NCI-H2196 (cell line): ENCODE measurements around the gene PRUNE2.
A peak's percentile ranks its signal among the peaks of the same experiment; 100 is the strongest.

Source experiments
- DNase-seq: peaks from one replicate; lab custom pipeline; 2025; ENCODE audit not compliant: unreplicated experiment; lab: John Stamatoyannopoulos, UW

Gene PRUNE2

GRCh38 chr9:76634356-76635054 lies 271.4 kb downstream of the PRUNE2 start:
- DNase-seq = peak; percentile 33

- DNase-seq = no peak
Observed at GRCh38 chr9:76630916-76631315, 275.0 kb downstream of the PRUNE2 start.

GRCh38 chr9:76629205-76629990 lies 276.5 kb downstream of the PRUNE2 start:
- DNase-seq = no peak

GRCh38 chr9:76628155-76628554 lies 277.8 kb downstream of the PRUNE2 start:
- DNase-seq = no peak

DNA sequence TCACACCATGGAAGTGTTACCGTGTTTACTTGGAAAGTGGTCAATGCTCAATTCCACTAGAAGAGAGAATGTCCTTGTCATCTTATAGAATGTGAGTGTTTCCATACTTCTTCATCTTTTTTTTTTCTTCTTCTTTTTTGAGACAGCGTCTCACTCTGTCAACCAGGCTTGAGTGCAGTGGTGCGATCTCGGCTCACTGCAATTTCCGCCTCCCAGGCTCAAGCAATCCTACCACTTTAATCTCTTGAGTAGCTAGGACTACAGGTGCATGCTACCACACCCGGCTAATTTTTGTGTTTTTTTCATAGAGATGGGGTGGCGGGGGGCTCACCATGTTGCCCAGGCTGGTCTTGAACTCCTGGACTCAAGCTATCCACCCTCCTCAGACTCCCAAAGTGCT lies 278.9 kb downstream of the PRUNE2 start:
- no peak for DNase-seq

GRCh38 chr9:76626141-76626540 lies 279.8 kb downstream of the PRUNE2 start:
- no peak for DNase-seq

GRCh38 chr9:76624391-76625048 lies 281.4 kb downstream of the PRUNE2 start:
- DNase-seq = no peak

DNA sequence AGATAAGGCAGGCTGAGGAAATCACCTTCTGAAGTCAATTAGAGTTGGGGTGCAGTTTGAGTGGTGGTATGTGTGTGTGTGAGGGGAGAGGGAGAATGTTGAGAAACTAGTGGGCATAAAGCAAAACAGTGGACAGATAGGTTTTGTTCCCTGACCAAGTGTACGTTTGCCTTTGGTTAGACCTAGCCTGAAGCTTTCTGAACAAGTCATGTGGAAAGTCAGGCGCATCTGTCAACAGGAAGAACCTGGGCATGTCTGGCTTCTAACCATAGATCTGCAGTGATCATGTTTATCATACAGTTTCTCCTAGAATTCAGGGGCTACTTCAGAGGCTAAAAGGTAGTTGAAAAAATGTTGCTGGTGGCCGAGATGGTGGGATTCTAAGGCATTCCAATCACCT lies 284.9 kb downstream of the PRUNE2 start:
- no peak for DNase-seq

GRCh38 chr9:76620581-76620980 lies 285.3 kb downstream of the PRUNE2 start:
- DNase-seq = no peak

DNA sequence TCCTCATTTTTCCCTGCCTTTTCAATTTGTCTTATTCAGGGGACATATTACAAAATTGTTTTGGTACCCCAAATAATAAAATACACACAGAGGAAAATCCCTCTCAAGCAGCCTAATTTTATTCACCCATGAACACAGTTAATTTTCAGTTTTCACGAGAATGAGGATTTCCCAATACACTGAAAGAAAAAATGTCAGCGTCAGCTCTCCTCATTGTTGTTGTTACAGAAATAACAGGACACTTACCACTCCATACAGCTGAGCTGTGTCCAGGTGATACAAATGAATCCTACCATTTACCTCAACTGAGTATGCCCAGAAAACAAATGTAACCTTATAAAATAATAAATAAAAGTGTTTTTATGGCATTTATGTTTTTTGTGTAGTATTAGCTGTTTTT lies 286.3 kb downstream of the PRUNE2 start:
- DNase-seq = no peak

- DNase-seq = no peak
Observed at GRCh38 chr9:76619197-76619596, 286.7 kb downstream of the PRUNE2 start.

DNA sequence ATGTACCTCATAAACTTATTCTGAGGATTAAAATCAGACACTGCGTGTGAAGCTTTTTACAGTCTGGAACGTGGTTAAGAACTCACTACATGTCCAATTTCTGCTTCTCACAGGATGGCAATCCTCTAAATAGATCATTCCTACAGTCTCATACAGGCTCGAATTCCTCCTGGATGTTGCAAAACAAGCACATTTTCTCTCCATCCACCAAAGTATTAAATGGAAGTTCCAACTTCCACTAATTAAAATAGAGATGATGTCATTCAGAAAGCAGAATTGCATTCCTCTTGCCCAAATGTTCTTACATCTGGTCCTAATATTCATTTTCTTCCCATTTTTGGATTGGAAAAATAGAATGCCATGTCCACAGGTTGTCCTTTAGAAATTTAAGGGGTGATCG lies 287.2 kb downstream of the PRUNE2 start:
- DNase-seq = no peak

GRCh38 chr9:76617497-76618175 lies 288.3 kb downstream of the PRUNE2 start:
- DNase-seq = no peak

GRCh38 chr9:76616780-76617179 lies 289.1 kb downstream of the PRUNE2 start:
- no peak for DNase-seq

- no peak for DNase-seq
Observed at GRCh38 chr9:76615177-76615603, 290.7 kb downstream of the PRUNE2 start.

DNA sequence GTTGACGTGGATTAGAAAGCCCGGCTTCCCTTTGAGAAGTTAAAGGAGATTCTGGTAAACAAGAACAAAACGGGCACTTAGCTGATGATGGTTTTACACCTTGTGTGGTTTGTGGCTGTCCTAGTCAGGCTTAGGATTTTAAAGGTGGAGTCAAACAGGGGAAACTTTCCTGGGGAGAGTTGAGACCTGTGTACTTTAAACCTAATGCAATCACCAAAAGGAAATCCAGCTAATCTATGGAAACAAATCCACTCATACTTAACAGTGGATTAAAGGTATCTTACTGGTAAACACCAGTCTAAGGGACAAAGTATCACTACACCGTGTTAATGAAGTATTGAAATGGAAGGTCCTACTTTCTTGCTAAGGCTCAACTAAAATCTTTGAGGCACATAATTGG lies 291.9 kb downstream of the PRUNE2 start:
- no peak for DNase-seq

- DNase-seq = no peak
Observed at GRCh38 chr9:76613150-76613781, 292.6 kb downstream of the PRUNE2 start.

- DNase-seq = no peak
Observed at GRCh38 chr9:76610011-76610352, 295.9 kb downstream of the PRUNE2 start.

DNA sequence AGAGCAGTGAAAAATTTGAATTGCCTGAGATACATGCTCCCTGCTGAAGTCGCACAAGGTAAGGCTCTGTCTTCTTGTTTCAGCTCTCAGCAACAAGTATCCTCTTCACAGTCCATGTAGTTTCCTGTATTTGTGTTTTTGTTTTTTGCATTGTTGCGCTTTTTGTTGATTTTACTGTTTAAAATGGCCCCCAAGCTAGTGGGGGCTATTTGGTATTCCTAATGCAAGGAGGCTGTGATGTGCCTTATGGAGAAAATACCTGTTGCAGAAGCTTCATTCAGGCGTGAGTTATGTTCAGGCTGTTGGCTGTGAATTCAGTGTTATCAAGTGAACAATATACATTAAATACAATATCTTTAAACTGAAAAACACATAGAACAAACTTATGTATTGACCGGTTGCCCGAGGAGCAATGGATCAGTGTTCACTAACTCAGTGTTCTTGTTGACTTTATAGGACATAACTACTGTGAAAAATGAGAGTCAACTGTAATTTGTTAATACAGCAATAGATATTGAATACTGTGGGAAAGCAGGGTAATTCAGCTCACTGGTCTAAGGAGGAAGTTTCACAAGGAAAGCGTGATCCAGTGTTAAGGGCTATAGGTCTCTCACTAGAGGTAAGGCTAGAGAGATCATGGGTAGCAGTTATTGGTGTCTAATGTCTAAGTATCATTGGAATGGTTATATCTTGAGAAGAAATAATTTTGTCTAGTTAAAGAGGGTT lies 296.5 kb downstream of the PRUNE2 start:
- no peak for DNase-seq

DNA sequence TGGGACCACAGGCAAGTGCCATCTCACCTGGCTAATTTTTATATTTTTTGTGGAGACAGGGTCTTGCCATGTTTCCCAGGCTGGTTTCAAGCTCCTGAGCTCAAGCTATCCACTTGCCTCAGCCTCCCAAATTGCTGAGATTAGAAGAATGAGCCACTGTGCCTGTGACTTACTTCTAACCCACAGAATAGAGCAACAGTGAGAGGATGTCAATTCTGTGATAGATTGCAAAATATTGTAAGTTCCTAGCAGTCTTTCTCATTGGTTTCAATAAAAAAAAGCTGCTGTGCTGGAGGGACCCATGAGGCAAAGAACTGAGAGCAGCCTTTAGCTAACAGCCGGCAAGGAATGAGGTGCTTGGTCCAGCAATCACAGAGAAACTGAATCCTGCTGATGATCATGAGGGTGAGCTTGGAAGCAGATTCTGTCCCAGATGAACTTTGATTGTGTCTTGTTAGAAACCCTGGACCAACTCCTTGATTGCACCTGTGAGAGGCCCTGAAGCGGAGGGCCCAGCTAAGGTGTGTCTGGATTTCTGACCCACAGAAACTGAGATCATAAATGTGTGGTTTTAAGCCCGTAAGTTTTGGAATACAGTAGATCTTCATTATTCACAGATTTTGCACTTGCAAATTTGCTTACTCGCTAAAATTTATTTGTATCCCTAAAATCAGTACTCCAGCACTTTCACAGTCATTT lies 297.2 kb downstream of the PRUNE2 start:
- DNase-seq = no peak
